Activated T-cell treated with anti-CD3 and anti-CD28 coated beads for 48 hours (primary cell): ENCODE measurements around the gene CPTP.
"Not testable (repeated sequence)": the region's sequence is repeated elsewhere in the genome, so short reads cannot be mapped to it uniquely, and the experiment has no call there.

Experiments used
- DNase-seq: peaks from one replicate; pipeline ENCODE4 v3.0.0-alpha.2; 2020; ENCODE audit warnings: low read depth

CPTP gene

GRCh38 chr1:1366699-1367066 is 42.1 kb downstream of the CPTP start:
- DNase-seq = no peak

DNA sequence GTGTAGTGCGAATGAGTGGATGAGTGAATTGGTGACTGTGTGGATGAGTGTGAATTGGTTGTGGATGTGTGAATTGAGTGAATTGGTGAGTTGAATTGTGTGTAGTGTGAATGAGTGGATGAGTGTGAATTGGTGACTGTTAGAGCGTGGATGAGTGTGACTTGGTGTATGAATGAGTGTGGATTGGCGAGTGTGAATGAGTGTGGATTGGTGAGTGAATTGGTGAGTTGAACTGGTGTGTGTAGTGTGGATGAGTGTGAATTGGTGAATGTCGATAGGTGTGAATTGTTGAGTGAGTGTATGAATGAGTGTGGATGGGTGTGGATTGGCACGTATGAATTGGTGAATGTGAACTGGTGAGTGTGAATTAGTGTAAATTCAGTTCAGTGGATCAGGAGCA is 42.7 kb downstream of the CPTP start:
- no peak for DNase-seq

- not testable (repeated sequence) for DNase-seq
Observed at GRCh38 chr1:1370094-1370493, 45.5 kb downstream of the CPTP start.

DNA sequence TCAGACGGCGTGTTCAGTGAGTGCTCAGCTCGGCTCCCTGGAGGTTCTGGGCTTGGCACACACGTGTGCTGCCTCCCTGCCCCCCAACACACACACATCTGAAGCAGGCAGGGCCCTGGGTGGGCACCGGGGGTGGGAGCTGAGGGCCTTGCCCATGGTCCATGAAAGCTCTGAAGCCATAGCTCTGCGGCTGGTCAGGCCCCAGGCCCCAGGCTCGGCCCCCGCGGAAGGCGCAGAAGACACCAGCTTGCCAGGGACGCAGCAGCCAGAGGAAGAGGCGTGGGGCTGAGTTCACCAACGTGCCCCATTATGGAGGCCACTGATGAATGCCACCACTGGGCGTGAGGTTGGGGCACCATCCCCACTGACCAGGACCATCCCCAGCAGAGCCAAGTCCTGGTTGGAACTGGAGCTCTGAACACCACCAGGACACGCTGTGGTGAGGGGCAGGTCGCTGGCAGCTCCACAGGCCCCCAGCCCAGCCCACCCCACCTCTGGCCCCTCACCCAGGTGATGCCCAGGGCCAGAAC is 46.2 kb downstream of the CPTP start:
- DNase-seq = no peak

GRCh38 chr1:1371364-1371745 is 46.8 kb downstream of the CPTP start:
- DNase-seq = no peak

DNA sequence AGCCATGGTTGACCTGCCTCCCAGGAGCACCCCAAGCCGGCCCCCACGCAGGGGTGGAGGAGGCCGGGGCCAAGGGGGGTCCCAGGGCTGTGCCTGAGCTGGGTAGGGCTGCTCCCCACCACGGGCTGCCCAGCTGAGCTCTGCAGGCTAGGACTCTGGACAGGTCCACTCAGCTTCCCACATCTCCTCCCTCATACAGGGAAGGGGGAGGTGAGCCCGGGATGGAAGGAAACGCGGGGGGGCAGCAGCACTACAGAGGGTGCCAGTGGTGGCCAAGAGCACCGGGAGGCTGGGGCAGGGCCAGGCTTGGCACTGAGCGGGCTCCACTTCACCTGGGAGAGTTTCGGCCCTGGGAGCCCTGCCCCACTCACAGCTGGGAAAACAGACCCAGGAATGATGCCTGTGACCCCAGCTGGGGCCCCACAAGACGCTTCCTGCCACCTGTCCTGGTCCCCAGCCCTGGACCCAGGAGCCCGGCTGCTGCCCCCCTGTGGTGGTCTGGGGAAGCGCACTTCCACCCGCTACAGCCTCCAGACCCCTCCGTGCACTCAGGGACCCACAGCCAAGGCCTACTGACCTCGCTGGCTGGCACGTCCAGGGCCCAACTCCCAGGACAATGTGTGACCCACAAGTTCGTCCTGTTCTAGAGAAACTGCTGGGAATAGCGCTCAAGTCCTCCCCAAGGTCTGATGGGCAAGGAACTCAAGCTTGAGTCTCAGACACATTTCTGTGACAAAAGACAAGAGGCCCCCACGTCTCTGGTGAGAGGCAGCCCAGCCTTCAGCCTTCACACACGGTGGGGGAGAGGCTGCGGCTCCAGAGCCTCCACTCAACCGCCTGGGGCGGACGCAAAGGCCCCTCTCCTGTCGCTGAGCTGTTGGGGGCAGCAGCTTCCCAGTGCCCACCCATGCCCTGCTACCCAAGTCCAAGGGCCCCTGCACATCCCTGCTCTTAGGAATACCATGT is 47.4 kb downstream of the CPTP start:
- peak; percentile 78 for DNase-seq

DNA sequence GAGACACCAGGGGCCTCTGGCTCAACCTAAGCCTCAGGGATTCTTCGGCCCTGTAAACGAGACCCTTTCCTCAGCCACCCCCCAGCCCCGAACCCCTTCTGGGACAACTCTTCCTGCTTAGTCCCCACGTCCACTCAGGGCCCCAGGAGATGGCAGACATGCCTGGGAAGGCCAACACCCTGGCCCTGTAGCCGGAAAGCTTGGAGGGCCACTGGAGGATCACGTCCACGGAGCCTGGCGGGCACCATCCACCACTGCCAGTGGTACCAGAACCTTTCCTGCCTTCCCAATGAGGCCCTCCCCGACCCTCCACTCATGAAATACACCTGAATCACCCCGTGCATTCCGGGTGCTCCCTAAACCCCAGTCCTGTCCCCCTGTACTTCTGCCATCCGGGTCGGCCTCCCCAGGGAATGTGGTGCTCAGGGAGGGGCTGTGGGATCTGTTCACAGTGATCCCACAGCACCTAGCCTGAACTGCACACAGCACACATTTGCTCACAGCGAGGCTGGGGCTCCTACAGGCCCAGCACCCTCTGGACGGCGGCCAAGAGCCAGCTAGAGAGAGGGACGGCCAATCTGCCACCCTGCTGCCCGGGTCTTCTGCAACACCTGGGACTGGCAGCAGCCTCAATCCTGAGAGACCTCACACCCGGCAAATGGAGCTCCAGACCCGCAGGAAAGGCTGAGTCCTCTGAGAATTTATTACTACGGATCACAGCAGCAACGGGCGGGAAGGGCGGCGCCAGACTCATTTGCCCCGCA is 48.6 kb downstream of the CPTP start:
- DNase-seq = no peak

DNA sequence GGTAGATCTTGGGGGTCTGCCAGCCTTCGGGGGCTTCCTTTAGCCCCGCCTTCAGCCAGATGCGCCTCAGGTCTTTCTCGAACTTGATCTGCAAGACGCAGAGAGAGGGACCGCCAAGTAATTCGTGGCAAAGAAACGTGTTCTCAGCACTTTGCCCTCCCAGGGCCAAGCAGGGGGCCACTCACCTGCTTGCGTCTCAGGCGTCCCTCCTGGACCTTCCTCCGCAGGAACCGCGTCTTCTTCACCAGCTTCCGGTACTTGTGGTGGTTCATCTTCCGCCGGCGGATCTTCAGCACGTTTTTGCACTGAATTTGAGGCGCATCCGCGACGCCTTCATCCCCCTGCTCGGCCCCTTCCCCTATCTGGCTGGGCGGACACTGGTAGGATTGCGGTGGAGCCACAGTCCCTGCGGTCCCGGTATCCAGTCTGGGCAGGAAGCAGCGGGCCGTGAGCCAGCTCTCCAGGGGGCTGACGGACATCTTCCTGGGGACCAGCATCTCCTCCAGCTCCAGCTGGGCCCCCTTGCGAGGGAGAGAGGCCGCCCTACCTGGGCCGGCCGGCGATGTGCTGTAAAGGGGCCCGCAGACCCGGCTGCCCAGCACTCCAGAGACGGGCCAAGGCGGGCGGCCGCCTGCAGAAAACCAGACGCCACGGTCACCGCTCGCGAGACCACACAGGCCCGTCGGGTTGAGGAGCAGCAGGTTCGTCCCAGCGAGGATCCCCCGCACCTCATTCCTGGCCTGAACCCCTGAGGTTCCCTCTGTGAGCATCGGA is 49.4 kb downstream of the CPTP start:
- DNase-seq = no peak

DNA sequence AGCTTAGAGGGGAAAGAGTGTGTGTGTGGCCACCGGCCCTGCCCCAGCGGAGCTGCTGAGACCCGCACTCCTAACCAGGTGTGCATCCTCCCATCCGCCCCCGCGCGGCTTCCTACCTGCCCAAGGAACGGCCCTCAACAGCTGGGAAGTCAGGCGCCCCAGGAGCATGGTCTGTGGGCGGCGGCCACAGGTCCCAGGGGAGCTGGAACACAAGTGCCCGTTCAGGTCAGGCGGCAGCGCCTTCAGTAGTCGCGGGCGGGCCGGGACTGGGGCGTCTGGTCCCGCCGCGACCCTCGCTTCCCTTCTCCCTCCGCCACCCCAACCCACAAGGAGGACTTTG is 50.0 kb downstream of the CPTP start:
- DNase-seq = no peak

DNA sequence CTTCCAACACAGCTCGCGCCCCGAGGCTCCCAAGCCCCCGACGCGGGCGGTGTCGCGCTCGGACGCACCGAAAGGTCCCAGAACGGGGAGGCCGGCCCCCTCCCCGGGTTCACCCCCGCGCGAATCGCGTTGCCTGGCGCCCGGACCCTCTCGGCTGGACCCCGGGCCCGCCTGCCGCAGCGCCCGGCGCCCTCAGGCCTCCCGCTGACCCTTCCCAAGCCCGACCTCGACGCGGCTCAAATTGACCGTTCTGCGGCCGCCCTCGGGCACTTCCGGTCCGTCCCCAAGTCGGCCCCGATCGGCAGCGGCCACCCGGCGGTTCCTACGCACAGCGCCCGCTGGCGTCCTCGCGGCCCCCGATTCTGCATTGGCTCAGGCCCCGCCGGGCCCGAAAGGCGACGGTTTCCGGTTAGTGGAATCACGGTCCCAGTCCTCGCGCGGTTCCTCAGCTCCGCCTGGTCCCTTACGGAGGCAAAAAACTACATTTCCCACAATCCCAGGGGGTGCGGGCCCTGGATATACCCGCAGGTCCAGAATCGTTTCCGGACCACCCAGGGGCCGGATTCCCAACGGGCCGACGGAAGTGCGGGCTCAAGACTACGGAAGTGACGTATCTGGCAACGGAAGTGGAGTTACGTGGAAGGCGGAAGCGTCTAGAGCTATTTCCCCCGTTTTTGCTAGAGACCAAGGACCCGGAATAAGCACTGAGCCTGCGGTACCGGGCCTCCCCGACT is 50.5 kb downstream of the CPTP start, which contains the start of gene AURKAIP1:
TSS of gene AURKAIP1 (minus strand) at position 279 of the 734 bp plus-strand sequence. CDS start 451 bp downstream, outside the sequence.
- DNase-seq = peak; percentile 92

DNA sequence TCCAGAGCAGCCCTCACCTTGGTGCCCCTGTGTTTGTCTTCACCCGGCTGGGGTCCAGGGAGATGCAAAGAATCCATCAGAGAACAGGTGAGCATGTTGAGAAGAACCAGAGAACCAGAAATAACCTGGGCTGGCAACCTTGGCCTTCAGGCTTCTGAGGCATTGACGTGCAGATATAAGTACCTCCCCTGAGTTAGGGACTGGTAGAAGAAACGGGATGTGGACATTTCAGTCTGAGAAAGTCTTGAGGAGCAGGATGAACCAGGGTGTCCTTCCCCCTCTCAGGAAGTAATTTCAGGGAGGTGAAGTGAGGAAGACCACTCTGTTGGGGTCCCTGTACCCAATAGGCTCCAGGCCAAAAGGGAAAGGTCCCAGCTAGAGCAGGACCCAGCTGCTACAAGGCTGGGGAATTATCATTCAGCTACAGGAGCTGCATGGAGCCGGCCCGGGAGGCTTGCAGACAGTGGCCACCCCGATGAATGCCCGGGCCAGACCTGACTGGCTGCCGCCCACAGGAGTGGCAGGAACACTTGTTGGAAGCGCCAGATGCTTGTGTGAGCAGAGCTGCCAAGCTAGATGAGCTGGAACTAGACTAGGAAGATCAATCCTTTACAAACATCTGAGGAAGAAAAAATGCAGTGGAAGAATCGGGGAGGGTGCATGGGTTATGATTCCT is 52.1 kb downstream of the CPTP start:
- no peak for DNase-seq

DNA sequence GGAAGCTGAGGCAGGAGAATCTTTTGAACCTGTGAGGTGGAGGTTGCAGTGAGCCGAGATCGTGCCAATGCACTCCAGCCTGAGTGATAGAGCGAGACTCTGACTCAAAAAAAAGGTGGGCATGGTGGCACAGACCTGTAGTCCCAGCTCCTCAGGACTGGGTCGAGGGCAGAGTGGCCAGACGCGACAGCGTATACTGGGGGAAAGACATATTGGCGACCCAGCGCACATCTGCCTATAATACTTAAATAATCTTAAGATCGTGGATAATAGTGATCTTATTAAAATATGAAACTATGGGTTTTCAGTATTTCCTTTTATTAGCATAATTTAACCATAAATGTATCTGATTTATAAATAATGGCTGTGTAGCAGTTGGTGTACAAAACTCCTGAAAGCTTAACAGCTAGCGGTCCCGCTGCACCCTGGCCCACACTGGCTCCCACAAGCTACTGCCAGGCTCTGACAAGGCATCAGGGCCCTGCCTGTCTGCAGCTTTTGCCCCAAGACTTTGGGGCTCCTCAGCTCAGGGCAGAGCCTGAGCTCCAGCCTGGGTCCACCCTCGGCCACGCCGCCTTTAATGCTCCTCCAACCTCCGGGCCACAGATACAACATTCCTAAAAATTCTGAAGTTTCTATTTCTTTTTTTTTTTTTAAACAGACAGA is 53.1 kb downstream of the CPTP start:
- no peak for DNase-seq
